IMR-90 (cell line): ENCODE results near the gene SMCO4. TPM values are rescaled to one million over a fixed set of nuclear protein-coding genes. Genes with fewer than 3 reads are reported as not detected.

ENCODE experiments used
- ATAC-seq: fragments of 200-7000 bp; cut with Tn5 transposase; 2 replicates; pipeline ENCODE4 v1.9.1; 2020; ENCODE audit warnings: low read depth, mild to moderate bottlenecking, moderate library complexity
- BruUV-seq: library from RNA; stranded (reverse); fragments of 400-500 nt; replicated peaks from 2 replicates; lab custom pipeline; 2021; lab: Mats Ljungman, UMichigan
- CTCF ChIA-PET: fragments of 300-600 bp; formaldehyde crosslinking; extraction: SDS; loops from one replicate; lab custom pipeline; 2021; ENCODE audit warnings: antibody characterized with exemption; lab: Yijun Ruan, JAX
- POLR2A ChIA-PET: fragments of 300-600 bp; sonication (Branson Sonifier 250); formaldehyde crosslinking; loops from one replicate; lab custom pipeline; 2022; ENCODE audit warnings: antibody characterized with exemption; ENCODE audit not compliant: unreplicated experiment; lab: Charles Lee
- DNase-seq: peaks from one replicate; pipeline ENCODE4 v3.0.0; 2013
- H2AFZ ChIP-seq: replicated peaks from 2 replicates; pipeline ENCODE3; 2013; ENCODE audit warnings: low read length, mild to moderate bottlenecking; ENCODE audit not compliant: poor library complexity
- H2AK5ac ChIP-seq: 2 replicates; pipeline ENCODE4 v1.6.1; 2013; ENCODE audit warnings: low read depth, low read length, inconsistent platforms
- H2AK9ac ChIP-seq: replicated peaks from 2 replicates; pipeline ENCODE3; 2013; ENCODE audit warnings: mild to moderate bottlenecking, low read depth, low read length, moderate library complexity; ENCODE audit not compliant: poor library complexity
- H2BK120ac ChIP-seq: 2 replicates; pipeline ENCODE4 v1.6.1; 2013; ENCODE audit warnings: low read depth, low read length, inconsistent platforms
- H2BK15ac ChIP-seq: 3 replicates; pipeline ENCODE4 v1.6.1; 2013; ENCODE audit warnings: low read depth, low read length, inconsistent platforms
- H2BK20ac ChIP-seq: 2 replicates; pipeline ENCODE4 v1.6.1; 2013; ENCODE audit warnings: low read depth, mild to moderate bottlenecking, inconsistent platforms, low read length, moderate library complexity
- H2BK5ac ChIP-seq: 2 replicates; pipeline ENCODE4 v1.6.1; 2013; ENCODE audit warnings: mild to moderate bottlenecking, low read depth, low read length, inconsistent platforms; ENCODE audit not compliant: poor library complexity, severe bottlenecking
- H3K14ac ChIP-seq: replicated peaks from 2 replicates; pipeline ENCODE4 v1.6.1; 2013; ENCODE audit warnings: low read depth, low read length, inconsistent platforms
- H3K18ac ChIP-seq: 2 replicates; pipeline ENCODE4 v1.6.1; 2013; ENCODE audit warnings: low read depth, low read length, control low read depth
- H3K23ac ChIP-seq: 2 replicates; pipeline ENCODE4 v1.6.1; 2013; ENCODE audit warnings: low read depth, low read length, inconsistent platforms
- H3K27ac ChIP-seq: 2 replicates; pipeline ENCODE4 v1.5.1; 2013; ENCODE audit warnings: mild to moderate bottlenecking, control low read depth, low read length; ENCODE audit not compliant: insufficient read depth
- H3K27me3 ChIP-seq: 2 replicates; pipeline ENCODE4 v1.6.1; 2013; ENCODE audit warnings: low read length; ENCODE audit not compliant: control insufficient read depth, insufficient read depth
- H3K36me3 ChIP-seq: 2 replicates; pipeline ENCODE4 v1.6.1; 2013; ENCODE audit warnings: low read length, mixed read lengths; ENCODE audit not compliant: control insufficient read depth, insufficient read depth
- H3K4ac ChIP-seq: 2 replicates; pipeline ENCODE4 v1.6.1; 2013; ENCODE audit warnings: low read depth, low read length, inconsistent platforms
- H3K4me1 ChIP-seq: 2 replicates; pipeline ENCODE4 v1.6.1; 2013; ENCODE audit warnings: low read length, mixed read lengths; ENCODE audit not compliant: control insufficient read depth, insufficient read depth
- H3K4me2 ChIP-seq: 2 replicates; pipeline ENCODE4 v1.6.1; 2013; ENCODE audit warnings: low read depth, mild to moderate bottlenecking, control low read depth, low read length, moderate library complexity
- H3K4me3 ChIP-seq: 2 replicates; pipeline ENCODE4 v1.5.1; 2013; ENCODE audit warnings: low read depth, mild to moderate bottlenecking, control low read depth, low read length, moderate library complexity; ENCODE audit not compliant: insufficient read depth
- H3K56ac ChIP-seq: 2 replicates; pipeline ENCODE4 v1.6.1; 2013; ENCODE audit warnings: low read length, inconsistent platforms; ENCODE audit not compliant: insufficient read depth; ENCODE audit errors: extremely low read depth
- H3K79me1 ChIP-seq, 2 experiments: 2 replicates each; pipeline ENCODE4 v1.6.1; 2013; ENCODE audit warnings: low read length in 2 of 2, inconsistent platforms in 1 of 2, low read depth in 1 of 2
- H3K9ac ChIP-seq: 2 replicates; pipeline ENCODE4 v1.6.1; 2013; ENCODE audit warnings: low read depth, low read length, control low read depth
- H3K9me1 ChIP-seq: 2 replicates; pipeline ENCODE4 v1.6.1; 2013; ENCODE audit warnings: low read length, inconsistent platforms; ENCODE audit not compliant: insufficient read depth
- H3K9me3 ChIP-seq: 2 replicates; pipeline ENCODE4 v1.6.1; 2013; ENCODE audit warnings: low read length; ENCODE audit not compliant: control insufficient read depth, insufficient read depth
- H4K20me1 ChIP-seq: 2 replicates; pipeline ENCODE4 v1.6.1; 2013; ENCODE audit warnings: low read length, inconsistent platforms; ENCODE audit not compliant: insufficient read depth
- H4K5ac ChIP-seq: 2 replicates; pipeline ENCODE4 v1.6.1; 2013; ENCODE audit warnings: mild to moderate bottlenecking, low read depth, low read length, control low read depth
- H4K8ac ChIP-seq, 2 experiments: 2 replicates each; pipeline ENCODE4 v1.6.1; 2013; ENCODE audit warnings: low read depth in 2 of 2, low read length in 2 of 2, control low read depth in 1 of 2, inconsistent platforms in 1 of 2
- H4K91ac ChIP-seq: 2 replicates; pipeline ENCODE4 v1.6.1; 2013; ENCODE audit warnings: low read depth, low read length, inconsistent platforms; ENCODE audit not compliant: insufficient read depth
- CEBPB ChIP-seq: IDR thresholded peaks from 2 replicates; pipeline ENCODE4 v1.6.1; 2012; ENCODE audit warnings: low read depth, low read length, improper control_type of control experiment
- FOS ChIP-seq: fragments of 150-350 bp; IDR thresholded peaks from 2 replicates; pipeline ENCODE4 v1.6.1; 2016; ENCODE audit warnings: low read depth, low read length
- MAFK ChIP-seq: IDR thresholded peaks from 2 replicates; pipeline ENCODE4 v1.6.1; 2012; ENCODE audit warnings: low read depth, low read length, improper control_type of control experiment
- MAZ ChIP-seq: IDR thresholded peaks from 2 replicates; pipeline ENCODE4 v1.6.1; 2012; ENCODE audit warnings: low read depth, mild to moderate bottlenecking, low read length, improper control_type of control experiment, moderate library complexity, borderline replicate concordance
- NFE2L2 ChIP-seq: fragments of 150-350 bp; IDR thresholded peaks from 2 replicates; pipeline ENCODE4 v1.6.1; 2016; ENCODE audit warnings: low read depth, mild to moderate bottlenecking, low read length
- RFX5 ChIP-seq: IDR thresholded peaks from 2 replicates; pipeline ENCODE4 v1.8.0; 2012; ENCODE audit warnings: low read depth, mild to moderate bottlenecking, low read length, moderate library complexity
- dilution Hi-C: fragments of 300-500 bp; cut with HindIII; formaldehyde crosslinking; loops from one replicate; pipeline ENCODE4 v1.14.3; 2018; ENCODE audit warnings: low sequenced_read_pairs; ENCODE audit not compliant: unreplicated experiment
- in situ Hi-C: fragments of 300-500 bp; cut with MboI; formaldehyde crosslinking; loops from 3 replicates; pipeline ENCODE4 v1.14.3; 2019; ENCODE audit warnings: low sequenced_read_pairs, inconsistent platforms, mixed read lengths
- intact Hi-C: fragments of 100-400 bp; cut with micrococcal nuclease; formaldehyde crosslinking; loops from 2 replicates; pipeline ENCODE4 v1.10.0; 2022
- polyA plus RNA-seq, 3 experiments: library from polyadenylated mRNA; depleted of rRNA; stranded (reverse); fragments of >200 nt; gene quantifications; 2 replicates each; pipeline ENCODE4 v1.2.3, GENCODE V29; 2012; ENCODE audit warnings: low replicate concordance in 1 of 3
- total RNA-seq: library from RNA; depleted of rRNA; stranded (reverse); fragments of >200 nt; gene quantifications from 2 replicates; pipeline ENCODE4 v1.2.3, GENCODE V29; 2012

Gene SMCO4
- total and polyA plus RNA-seq, 2 of the 4 experiments (the other 2 are of a cell fraction), result 2.2 to 17.7 TPM

DNA sequence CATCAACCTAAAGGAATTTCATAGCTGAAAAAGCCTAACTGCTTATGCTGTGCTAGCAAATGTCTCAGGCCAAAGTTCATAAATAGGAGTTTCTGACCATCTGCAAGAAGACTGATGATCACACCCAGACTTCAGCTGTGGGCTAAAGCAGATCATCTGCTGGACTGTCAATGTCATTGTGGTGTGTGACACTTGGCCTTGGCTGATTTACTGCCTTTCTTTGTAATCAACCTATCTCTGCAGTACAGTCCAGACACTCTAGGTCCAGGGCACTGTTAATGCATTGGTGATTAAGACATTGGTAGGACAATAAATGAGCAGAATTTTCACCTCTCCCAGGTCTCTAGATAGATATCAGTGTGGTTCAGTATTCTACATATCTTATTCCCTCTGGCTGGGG lies 40.3 kb upstream of the SMCO4 start:
- POLR2A ChIA-PET, result no interaction called here

More for the DNA sequence above, 40.3 kb upstream of the SMCO4 start:
- Histone ChIP-seq H3K18ac (no peak overlapping the region), H3K14ac (no peak overlapping the region), H3K9me3 (no peaks in the 10 kb centered on the region), H3K23ac (no peak overlapping the region), H3K4me1 (no peaks in the 10 kb centered on the region), H4K20me1 (no peaks in the 10 kb centered on the region), H2AK5ac (no peak overlapping the region), H3K27me3 (peaks cover 4% of the 10 kb centered on the region; the same call in 1 of the 2 replicates), H3K79me1 (no peaks in the 10 kb centered on the region), H2BK20ac (no peak overlapping the region), H3K27ac (no peak overlapping the region), H2BK120ac (no peak overlapping the region), H4K5ac (no peak overlapping the region), H3K9ac (no peak overlapping the region), H4K8ac (no peak overlapping the region), H3K9me1 (no peaks in the 10 kb centered on the region), H3K4me2 (no peak overlapping the region), H3K36me3 (no peaks in the 10 kb centered on the region), H3K56ac (no peak overlapping the region), H2AFZ (no peak overlapping the region), H2BK15ac (no peak overlapping the region), H2BK5ac (no peak overlapping the region), H3K4ac (no peak overlapping the region), H3K4me3 (no peak overlapping the region), H2AK9ac (no peak overlapping the region), H4K91ac (no peak overlapping the region)
- dilution Hi-C loops (no loop called here), intact Hi-C loops (no loop called here), in situ Hi-C loops (no loop called here)
- ATAC-seq (no peak), DNase-seq (no peak)
- BruUV-seq, result no TSS peak
- TF ChIP-seq FOS (no peak), MAFK (no peak), NFE2L2 (no peak), MAZ (no peak), RFX5 (no peak), CEBPB (no peak)
- CTCF ChIA-PET, result no interaction called here
